IMR-90 (cell line): ENCODE results near the gene TPSAB1. TPM values are rescaled to one million over a fixed set of nuclear protein-coding genes. Genes with fewer than 3 reads are reported as not detected.
"Not testable (repeated sequence)": the region's sequence is repeated elsewhere in the genome, so short reads cannot be mapped to it uniquely, and the experiment has no call there.

ENCODE experiments used
- ATAC-seq: fragments of 200-7000 bp; cut with Tn5 transposase; 2 replicates; pipeline ENCODE4 v1.9.1; 2020; ENCODE audit warnings: low read depth, mild to moderate bottlenecking, moderate library complexity
- BruUV-seq: library from RNA; stranded (reverse); fragments of 400-500 nt; replicated peaks from 2 replicates; lab custom pipeline; 2021; lab: Mats Ljungman, UMichigan
- CTCF ChIA-PET: fragments of 300-600 bp; formaldehyde crosslinking; extraction: SDS; loops from one replicate; lab custom pipeline; 2021; ENCODE audit warnings: antibody characterized with exemption; lab: Yijun Ruan, JAX
- POLR2A ChIA-PET: fragments of 300-600 bp; sonication (Branson Sonifier 250); formaldehyde crosslinking; loops from one replicate; lab custom pipeline; 2022; ENCODE audit warnings: antibody characterized with exemption; ENCODE audit not compliant: unreplicated experiment; lab: Charles Lee
- DNase-seq: peaks from one replicate; pipeline ENCODE4 v3.0.0; 2013
- H2AFZ ChIP-seq: replicated peaks from 2 replicates; pipeline ENCODE3; 2013; ENCODE audit warnings: low read length, mild to moderate bottlenecking; ENCODE audit not compliant: poor library complexity
- H2AK5ac ChIP-seq: 2 replicates; pipeline ENCODE4 v1.6.1; 2013; ENCODE audit warnings: low read depth, low read length, inconsistent platforms
- H2AK9ac ChIP-seq: replicated peaks from 2 replicates; pipeline ENCODE3; 2013; ENCODE audit warnings: mild to moderate bottlenecking, low read depth, low read length, moderate library complexity; ENCODE audit not compliant: poor library complexity
- H2BK120ac ChIP-seq: 2 replicates; pipeline ENCODE4 v1.6.1; 2013; ENCODE audit warnings: low read depth, low read length, inconsistent platforms
- H2BK15ac ChIP-seq: 3 replicates; pipeline ENCODE4 v1.6.1; 2013; ENCODE audit warnings: low read depth, low read length, inconsistent platforms
- H2BK20ac ChIP-seq: 2 replicates; pipeline ENCODE4 v1.6.1; 2013; ENCODE audit warnings: low read depth, mild to moderate bottlenecking, inconsistent platforms, low read length, moderate library complexity
- H2BK5ac ChIP-seq: 2 replicates; pipeline ENCODE4 v1.6.1; 2013; ENCODE audit warnings: mild to moderate bottlenecking, low read depth, low read length, inconsistent platforms; ENCODE audit not compliant: poor library complexity, severe bottlenecking
- H3K14ac ChIP-seq: replicated peaks from 2 replicates; pipeline ENCODE4 v1.6.1; 2013; ENCODE audit warnings: low read depth, low read length, inconsistent platforms
- H3K18ac ChIP-seq: 2 replicates; pipeline ENCODE4 v1.6.1; 2013; ENCODE audit warnings: low read depth, low read length, control low read depth
- H3K23ac ChIP-seq: 2 replicates; pipeline ENCODE4 v1.6.1; 2013; ENCODE audit warnings: low read depth, low read length, inconsistent platforms
- H3K27ac ChIP-seq: 2 replicates; pipeline ENCODE4 v1.5.1; 2013; ENCODE audit warnings: mild to moderate bottlenecking, control low read depth, low read length; ENCODE audit not compliant: insufficient read depth
- H3K27me3 ChIP-seq: 2 replicates; pipeline ENCODE4 v1.6.1; 2013; ENCODE audit warnings: low read length; ENCODE audit not compliant: control insufficient read depth, insufficient read depth
- H3K36me3 ChIP-seq: 2 replicates; pipeline ENCODE4 v1.6.1; 2013; ENCODE audit warnings: low read length, mixed read lengths; ENCODE audit not compliant: control insufficient read depth, insufficient read depth
- H3K4ac ChIP-seq: 2 replicates; pipeline ENCODE4 v1.6.1; 2013; ENCODE audit warnings: low read depth, low read length, inconsistent platforms
- H3K4me1 ChIP-seq: 2 replicates; pipeline ENCODE4 v1.6.1; 2013; ENCODE audit warnings: low read length, mixed read lengths; ENCODE audit not compliant: control insufficient read depth, insufficient read depth
- H3K4me2 ChIP-seq: 2 replicates; pipeline ENCODE4 v1.6.1; 2013; ENCODE audit warnings: low read depth, mild to moderate bottlenecking, control low read depth, low read length, moderate library complexity
- H3K4me3 ChIP-seq: 2 replicates; pipeline ENCODE4 v1.5.1; 2013; ENCODE audit warnings: low read depth, mild to moderate bottlenecking, control low read depth, low read length, moderate library complexity; ENCODE audit not compliant: insufficient read depth
- H3K56ac ChIP-seq: 2 replicates; pipeline ENCODE4 v1.6.1; 2013; ENCODE audit warnings: low read length, inconsistent platforms; ENCODE audit not compliant: insufficient read depth; ENCODE audit errors: extremely low read depth
- H3K79me1 ChIP-seq, 2 experiments: 2 replicates each; pipeline ENCODE4 v1.6.1; 2013; ENCODE audit warnings: low read length in 2 of 2, inconsistent platforms in 1 of 2, low read depth in 1 of 2
- H3K9ac ChIP-seq: 2 replicates; pipeline ENCODE4 v1.6.1; 2013; ENCODE audit warnings: low read depth, low read length, control low read depth
- H3K9me1 ChIP-seq: 2 replicates; pipeline ENCODE4 v1.6.1; 2013; ENCODE audit warnings: low read length, inconsistent platforms; ENCODE audit not compliant: insufficient read depth
- H3K9me3 ChIP-seq: 2 replicates; pipeline ENCODE4 v1.6.1; 2013; ENCODE audit warnings: low read length; ENCODE audit not compliant: control insufficient read depth, insufficient read depth
- H4K20me1 ChIP-seq: 2 replicates; pipeline ENCODE4 v1.6.1; 2013; ENCODE audit warnings: low read length, inconsistent platforms; ENCODE audit not compliant: insufficient read depth
- H4K5ac ChIP-seq: 2 replicates; pipeline ENCODE4 v1.6.1; 2013; ENCODE audit warnings: mild to moderate bottlenecking, low read depth, low read length, control low read depth
- H4K8ac ChIP-seq, 2 experiments: 2 replicates each; pipeline ENCODE4 v1.6.1; 2013; ENCODE audit warnings: low read depth in 2 of 2, low read length in 2 of 2, control low read depth in 1 of 2, inconsistent platforms in 1 of 2
- H4K91ac ChIP-seq: 2 replicates; pipeline ENCODE4 v1.6.1; 2013; ENCODE audit warnings: low read depth, low read length, inconsistent platforms; ENCODE audit not compliant: insufficient read depth
- WGBS, 2 experiments: methylation state at CpG; one replicate each; pipeline versions ENCODE4 v1.1.5 to v1.1.7; 2013; ENCODE audit warnings: missing lambda C conversion rate in 2 of 2; ENCODE audit not compliant: insufficient read length in 1 of 2; ENCODE audit errors: extremely low coverage in 2 of 2; 5-methylcytosine and 5-hydroxymethylcytosine counted together
- dilution Hi-C: fragments of 300-500 bp; cut with HindIII; formaldehyde crosslinking; loops from one replicate; pipeline ENCODE4 v1.14.3; 2018; ENCODE audit warnings: low sequenced_read_pairs; ENCODE audit not compliant: unreplicated experiment
- in situ Hi-C: fragments of 300-500 bp; cut with MboI; formaldehyde crosslinking; loops from 3 replicates; pipeline ENCODE4 v1.14.3; 2019; ENCODE audit warnings: low sequenced_read_pairs, inconsistent platforms, mixed read lengths
- intact Hi-C: fragments of 100-400 bp; cut with micrococcal nuclease; formaldehyde crosslinking; loops from 2 replicates; pipeline ENCODE4 v1.10.0; 2022
- polyA plus RNA-seq, 3 experiments: library from polyadenylated mRNA; depleted of rRNA; stranded (reverse); fragments of >200 nt; gene quantifications; 2 replicates each; pipeline ENCODE4 v1.2.3, GENCODE V29; 2012; ENCODE audit warnings: low replicate concordance in 1 of 3
- total RNA-seq: library from RNA; depleted of rRNA; stranded (reverse); fragments of >200 nt; gene quantifications from 2 replicates; pipeline ENCODE4 v1.2.3, GENCODE V29; 2012

TPSAB1 gene
- total and polyA plus RNA-seq, 2 of the 4 experiments (the other 2 are of a cell fraction), result not detected

DNA sequence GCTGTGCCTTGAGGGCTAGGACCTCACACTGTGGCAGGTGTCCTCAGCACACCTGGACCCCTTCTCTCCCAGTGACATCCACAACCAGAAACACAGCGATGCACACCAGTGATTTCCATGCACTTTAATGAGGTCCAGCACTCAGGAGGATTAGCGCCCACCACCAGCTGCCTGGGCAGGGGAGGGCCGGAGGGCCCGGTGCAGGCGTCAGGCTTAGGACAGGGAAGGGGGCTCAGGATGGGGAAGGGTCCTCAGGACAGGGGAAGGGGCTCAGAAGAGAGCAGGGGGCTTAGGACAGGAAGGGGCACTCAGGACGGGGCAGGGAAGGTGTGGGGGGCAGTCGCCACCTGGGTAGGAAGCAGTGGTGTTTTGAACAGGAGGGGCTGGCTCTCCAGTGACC, 12.3 kb upstream of the TPSAB1 start:
- H4K8ac ChIP-seq, H3K4me3 ChIP-seq, H3K56ac ChIP-seq, H4K5ac ChIP-seq, H3K4me1 ChIP-seq, BruUV-seq, H2BK5ac ChIP-seq, H2BK20ac ChIP-seq, H3K79me1 ChIP-seq, H3K9me3 ChIP-seq, H3K36me3 ChIP-seq, DNase-seq, H2BK15ac ChIP-seq, dilution Hi-C loops, H2AK9ac ChIP-seq, H3K9me1 ChIP-seq, H3K27me3 ChIP-seq, intact Hi-C loops, ATAC-seq, H3K27ac ChIP-seq, H3K9ac ChIP-seq, H2AK5ac ChIP-seq, H2BK120ac ChIP-seq, H2AFZ ChIP-seq, H3K4me2 ChIP-seq, POLR2A ChIA-PET, H3K18ac ChIP-seq, H3K23ac ChIP-seq, in situ Hi-C loops, H4K91ac ChIP-seq, CTCF ChIA-PET, H3K14ac ChIP-seq, H4K20me1 ChIP-seq, H3K4ac ChIP-seq: not testable (repeated sequence)
- WGBS, 2 experiments, result no CpG with 5 or more reads among the region's 7 CpGs

DNA sequence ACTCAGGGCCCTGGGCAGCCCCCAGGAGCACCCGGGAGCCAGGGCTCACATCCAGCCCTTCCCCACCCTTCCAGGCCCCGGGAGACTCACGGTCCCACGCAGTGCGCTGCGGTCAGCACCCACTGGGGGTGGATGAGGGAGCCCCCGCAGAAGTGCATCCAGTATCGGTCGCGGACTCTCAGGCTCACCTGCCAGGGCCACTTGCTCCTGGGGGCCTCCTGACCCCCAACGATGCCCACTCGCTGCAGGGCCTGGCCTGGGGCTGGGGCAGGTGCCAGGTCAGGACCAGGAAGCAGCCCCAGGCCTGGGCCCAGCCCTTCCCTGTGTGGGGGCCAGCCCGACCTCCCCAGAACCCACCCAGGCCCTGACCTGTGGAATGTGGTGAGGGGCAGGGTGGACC, 11.0 kb upstream of the TPSAB1 start:
- H3K79me1 ChIP-seq, dilution Hi-C loops, H3K4me1 ChIP-seq, H2AFZ ChIP-seq, H4K5ac ChIP-seq, CTCF ChIA-PET, H2AK9ac ChIP-seq, H3K4me2 ChIP-seq, H4K20me1 ChIP-seq, H2BK20ac ChIP-seq, H3K9me1 ChIP-seq, H3K23ac ChIP-seq, H2BK15ac ChIP-seq, H3K27me3 ChIP-seq, H2AK5ac ChIP-seq, H3K27ac ChIP-seq, H4K8ac ChIP-seq, H3K9ac ChIP-seq, H3K9me3 ChIP-seq, H4K91ac ChIP-seq, H3K56ac ChIP-seq, intact Hi-C loops, H3K18ac ChIP-seq, H3K4ac ChIP-seq, H3K14ac ChIP-seq, ATAC-seq, BruUV-seq, POLR2A ChIA-PET, H3K36me3 ChIP-seq, DNase-seq, H2BK5ac ChIP-seq, H3K4me3 ChIP-seq, in situ Hi-C loops, H2BK120ac ChIP-seq: not testable (repeated sequence)
- no CpG with 5 or more reads among the region's 13 CpGs for WGBS, 2 experiments
